GM12873 (cell line): Measurements from ENCODE around the gene GARNL3.

Source experiments
- TF ChIP-seq, protein P1 (sequence below): IDR thresholded peaks from 2 replicates; pipeline ENCODE4 v1.5.1; 2012; ENCODE audit warnings: low read depth, mild to moderate bottlenecking, moderate library complexity, low read length, control low read depth; ENCODE audit not compliant: insufficient read depth; ENCODE audit errors: missing control alignments

GARNL3 gene

DNA sequence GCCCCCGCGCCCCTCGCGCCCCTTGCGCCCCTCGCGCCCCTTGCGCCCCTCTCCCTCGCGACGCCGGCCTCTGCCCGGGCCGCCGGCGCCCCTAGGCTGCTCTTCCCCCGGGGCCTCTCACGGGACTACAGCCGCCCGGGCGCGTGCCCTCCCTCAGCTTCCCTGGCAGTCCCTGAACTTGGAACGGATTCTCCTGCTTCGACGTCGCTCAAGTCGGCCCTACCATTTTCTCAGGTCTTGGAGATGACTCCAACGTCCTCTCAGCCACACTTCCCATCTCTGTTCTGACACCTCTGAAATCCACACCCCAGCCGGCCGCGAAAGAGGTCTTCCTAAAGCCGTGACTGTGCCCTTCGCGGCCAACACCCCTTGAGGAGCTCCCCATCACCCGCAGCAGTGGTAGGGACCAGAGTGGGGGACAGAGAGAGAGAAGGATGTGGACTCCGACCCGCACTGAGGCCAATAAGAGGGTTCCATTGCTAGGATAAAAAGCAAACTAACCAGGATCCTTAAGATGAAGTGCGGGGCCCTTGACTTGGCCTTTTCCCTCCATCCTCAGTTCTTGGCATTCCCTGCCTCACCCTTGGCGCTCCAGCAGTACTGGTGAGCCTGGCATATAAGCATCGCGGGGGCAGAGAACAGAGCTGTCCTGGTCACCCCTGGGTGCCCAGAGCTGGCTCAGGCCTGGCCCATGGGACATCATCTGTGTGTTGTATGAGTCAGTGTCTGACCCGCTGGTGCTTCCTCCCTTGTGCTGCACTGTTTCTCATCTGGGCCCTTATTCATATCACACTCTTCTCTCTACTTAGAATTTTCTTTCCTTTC is 38.6 kb upstream of the GARNL3 start:
- TF ChIP-seq, protein P1, sequence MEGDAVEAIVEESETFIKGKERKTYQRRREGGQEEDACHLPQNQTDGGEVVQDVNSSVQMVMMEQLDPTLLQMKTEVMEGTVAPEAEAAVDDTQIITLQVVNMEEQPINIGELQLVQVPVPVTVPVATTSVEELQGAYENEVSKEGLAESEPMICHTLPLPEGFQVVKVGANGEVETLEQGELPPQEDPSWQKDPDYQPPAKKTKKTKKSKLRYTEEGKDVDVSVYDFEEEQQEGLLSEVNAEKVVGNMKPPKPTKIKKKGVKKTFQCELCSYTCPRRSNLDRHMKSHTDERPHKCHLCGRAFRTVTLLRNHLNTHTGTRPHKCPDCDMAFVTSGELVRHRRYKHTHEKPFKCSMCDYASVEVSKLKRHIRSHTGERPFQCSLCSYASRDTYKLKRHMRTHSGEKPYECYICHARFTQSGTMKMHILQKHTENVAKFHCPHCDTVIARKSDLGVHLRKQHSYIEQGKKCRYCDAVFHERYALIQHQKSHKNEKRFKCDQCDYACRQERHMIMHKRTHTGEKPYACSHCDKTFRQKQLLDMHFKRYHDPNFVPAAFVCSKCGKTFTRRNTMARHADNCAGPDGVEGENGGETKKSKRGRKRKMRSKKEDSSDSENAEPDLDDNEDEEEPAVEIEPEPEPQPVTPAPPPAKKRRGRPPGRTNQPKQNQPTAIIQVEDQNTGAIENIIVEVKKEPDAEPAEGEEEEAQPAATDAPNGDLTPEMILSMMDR: no peak

DNA sequence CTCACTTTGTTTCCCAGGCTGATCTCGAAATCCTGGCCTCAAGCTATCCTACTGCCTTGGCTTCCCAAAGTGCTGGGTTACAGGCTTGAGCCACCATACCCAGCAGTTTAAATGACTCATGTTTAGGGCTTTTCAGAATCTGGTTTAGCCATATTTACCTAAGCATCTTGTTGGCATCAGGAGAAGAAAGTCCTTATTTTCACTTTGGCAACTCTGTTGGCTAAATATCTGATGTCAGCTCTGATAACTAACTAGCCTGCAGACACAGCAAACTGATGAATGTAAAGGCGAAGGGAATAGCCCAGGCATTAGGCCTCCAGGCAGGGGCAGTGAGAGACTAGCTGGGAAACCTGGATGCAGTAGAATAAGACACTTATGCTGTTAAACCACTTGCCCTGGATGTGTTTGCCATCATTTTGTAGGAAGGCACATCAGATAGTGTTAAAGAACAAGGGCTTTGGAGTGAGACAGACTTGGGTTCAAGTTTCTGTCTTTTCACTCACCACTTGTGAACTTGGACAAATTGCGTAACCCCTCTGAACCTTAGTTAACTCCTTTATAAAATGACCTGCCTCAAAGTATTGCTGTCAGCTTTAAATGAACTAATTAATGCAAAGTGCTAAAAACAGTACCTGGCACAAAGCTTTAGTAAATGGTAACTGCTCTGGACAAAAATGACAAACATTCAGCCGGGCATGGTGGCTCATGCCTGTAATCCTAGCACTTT is 34.7 kb upstream of the GARNL3 start:
- TF ChIP-seq, protein P1: no peak

DNA sequence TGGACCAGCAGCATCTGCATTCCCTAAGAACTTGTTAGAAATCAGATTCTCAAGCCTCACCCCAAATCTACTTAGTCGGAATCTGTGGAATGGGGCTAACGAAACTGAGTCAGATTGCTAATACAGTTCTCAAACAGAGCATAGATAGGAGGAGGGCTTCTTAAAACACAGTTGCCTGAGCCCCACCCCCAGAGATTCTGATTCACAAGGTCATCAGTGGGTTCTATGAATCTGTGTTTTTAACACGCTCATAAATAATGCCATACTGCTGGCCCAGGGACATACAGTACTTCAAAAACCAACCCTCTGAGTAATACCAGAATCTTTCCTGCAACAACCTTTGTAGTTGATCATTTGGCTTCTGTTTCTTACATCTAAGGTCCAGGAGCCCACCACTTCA is 32.9 kb upstream of the GARNL3 start:
- TF ChIP-seq, protein P1: no peak

DNA sequence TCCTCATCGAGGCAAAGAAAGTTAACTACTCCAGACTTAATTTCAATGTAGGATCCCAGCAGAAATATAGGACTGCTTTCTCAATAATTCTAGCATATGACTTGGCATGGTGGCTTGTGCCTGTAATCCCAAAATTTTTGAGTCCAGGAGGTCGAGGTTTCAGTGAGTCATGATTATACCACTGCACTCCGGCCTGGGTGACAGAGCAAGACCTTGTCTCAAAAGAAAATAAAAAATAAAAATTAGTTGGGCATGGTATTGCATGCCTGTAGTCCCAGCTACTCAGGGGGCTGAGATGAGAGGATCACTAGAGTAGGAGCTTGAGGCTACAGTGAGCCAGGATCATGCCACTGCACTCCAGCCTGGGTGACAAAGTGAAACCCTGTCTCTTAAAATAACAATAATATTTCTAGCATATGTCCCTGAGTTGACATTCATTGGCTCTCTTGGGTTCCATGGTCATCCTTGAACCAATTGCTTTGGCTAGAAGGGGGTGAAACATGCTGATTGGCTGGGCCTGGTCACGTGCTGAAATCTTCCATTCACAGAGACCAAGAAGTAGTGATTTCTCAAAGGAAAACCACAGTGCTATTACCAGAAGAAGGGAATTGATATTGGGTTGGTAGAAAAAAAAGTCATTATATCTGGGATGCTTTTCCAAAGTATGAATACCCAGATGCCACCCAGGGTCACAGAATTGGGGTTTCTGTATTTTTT is 31.6 kb upstream of the GARNL3 start:
- TF ChIP-seq, protein P1: no peak

DNA sequence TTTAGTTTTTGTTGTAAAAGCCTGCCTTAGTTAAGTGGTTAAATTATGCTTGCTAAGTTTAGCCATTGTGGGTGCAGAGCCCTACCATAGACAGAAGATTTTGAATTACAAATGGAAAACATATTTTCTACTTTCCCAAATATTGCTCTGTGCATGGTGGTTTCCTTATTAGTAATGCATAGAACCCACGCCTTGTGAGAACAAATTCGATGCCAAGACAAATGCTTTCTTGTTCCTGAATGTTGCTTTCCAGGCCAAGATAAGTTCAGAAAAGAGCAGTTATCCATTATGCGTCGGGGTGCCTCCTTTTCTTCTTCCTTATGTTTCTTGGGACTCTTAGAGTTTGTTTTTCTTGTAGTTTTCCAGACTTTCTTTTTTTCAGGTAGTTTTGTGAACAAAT is 31.0 kb upstream of the GARNL3 start:
- TF ChIP-seq, protein P1: no peak

DNA sequence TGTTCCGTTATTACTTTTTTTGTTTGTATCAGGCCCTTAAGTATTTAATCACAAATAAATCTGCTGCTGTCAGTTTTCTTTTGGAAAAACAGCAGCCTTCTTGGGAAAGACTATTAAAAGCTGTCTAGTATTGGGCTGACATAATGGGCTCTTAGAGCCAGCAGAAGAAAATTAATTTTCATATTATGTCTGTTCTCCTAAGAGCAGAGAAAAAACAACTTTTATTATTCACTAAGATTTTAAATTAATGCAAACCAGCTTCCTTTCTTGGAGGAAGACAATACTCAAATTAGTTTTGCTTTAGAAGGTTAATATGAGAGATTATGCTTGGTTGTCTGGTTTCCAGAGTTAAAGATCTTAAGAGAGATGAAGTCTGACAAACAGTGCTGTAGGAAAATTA is 30.6 kb upstream of the GARNL3 start:
- TF ChIP-seq, protein P1: no peak

DNA sequence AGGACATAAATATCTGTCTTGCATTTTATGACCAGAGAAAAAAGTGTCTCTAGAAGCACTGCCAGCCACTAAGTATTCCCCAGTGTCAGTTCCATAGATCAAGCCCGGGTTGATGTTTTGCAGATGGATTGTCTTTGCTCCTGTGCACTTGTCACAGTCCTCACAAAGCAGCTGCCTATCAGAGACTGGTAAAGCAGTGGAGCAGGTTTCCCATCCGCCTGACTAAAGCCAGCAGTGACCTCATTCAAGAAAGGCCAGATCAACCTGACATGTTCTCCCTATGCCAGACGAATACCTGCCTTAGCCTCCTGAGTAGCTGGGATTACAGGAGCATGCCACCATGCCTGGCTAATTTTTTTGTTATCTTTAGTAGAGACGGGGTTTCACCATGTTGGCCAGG is 26.8 kb upstream of the GARNL3 start:
- TF ChIP-seq, protein P1: no peak
